HepG2 (cell line): ENCODE data around the gene CD19. TPM values are rescaled to one million over a fixed set of nuclear protein-coding genes. Genes with fewer than 3 reads are reported as not detected.

Experiments
- ATAC-seq: fragments of 200-7000 bp; cut with Tn5 transposase; 3 replicates; pipeline ENCODE4 v1.9.1; 2020; ENCODE audit warnings: mild to moderate bottlenecking, moderate library complexity
- BruUV-seq: library from RNA; stranded (reverse); fragments of 400-500 nt; replicated peaks from 2 replicates; lab custom pipeline; 2021; lab: Mats Ljungman, UMichigan
- CTCF ChIA-PET: fragments of 300-600 bp; formaldehyde crosslinking; extraction: SDS; loops from one replicate; lab custom pipeline; 2021; ENCODE audit warnings: low total read pairs, inconsistent platforms, low intra/inter-chr PET ratio; lab: Yijun Ruan, JAX
- POLR2A ChIA-PET: fragments of 350-600 bp; sonication (Branson Sonifier 250); formaldehyde crosslinking; loops from one replicate; lab custom pipeline; 2020; ENCODE audit warnings: antibody characterized with exemption, inconsistent platforms; lab: Yijun Ruan, JAX
- DNase-seq: peaks from one replicate; pipeline ENCODE4 v3.0.0-alpha.2; 2015; ENCODE audit warnings: low spot score
- FAIRE-seq: peaks from 3 replicates; lab custom pipeline; 2011; peaks lifted over from hg19 to GRCh38; lab: Jason Lieb, UNC
- H2AFZ ChIP-seq: one replicate; pipeline ENCODE4 v1.6.1; 2011; ENCODE audit warnings: low read length, inconsistent platforms
- H3K27ac ChIP-seq: fragments of 300-600 bp; 3 replicates; pipeline ENCODE4 v1.8.0; 2011; ENCODE audit warnings: mixed run types, mild to moderate bottlenecking, mixed read lengths, low read length, inconsistent platforms; ENCODE audit not compliant: insufficient read depth; ENCODE audit errors: extremely low read length
- H3K27me3 ChIP-seq, 2 experiments: fragments of 200-600 bp in 1 of 2; 2 replicates in 1 of 2; 3 replicates in 1 of 2; pipeline versions ENCODE4 v1.6.0 to v1.8.0; 2011; ENCODE audit warnings: low read length in 2 of 2, mild to moderate bottlenecking in 2 of 2, moderate library complexity in 2 of 2, inconsistent platforms in 1 of 2; ENCODE audit not compliant: insufficient read depth in 2 of 2, control insufficient read depth in 1 of 2
- H3K36me3 ChIP-seq, 2 experiments: fragments of 200-600 bp in 1 of 2; replicated peaks in 1 of 2; 2 replicates in 1 of 2; 3 replicates in 1 of 2; pipeline versions ENCODE4 v1.5.1 to v1.8.0; 2011; ENCODE audit warnings: low read length in 2 of 2, inconsistent platforms in 1 of 2; ENCODE audit not compliant: insufficient read depth in 2 of 2, control insufficient read depth in 1 of 2
- H3K4me1 ChIP-seq: 2 replicates; pipeline ENCODE4 v1.5.1; 2012; ENCODE audit warnings: low read length, inconsistent platforms; ENCODE audit not compliant: insufficient read depth
- H3K4me2 ChIP-seq: 2 replicates; pipeline ENCODE4 v1.6.0; 2011; ENCODE audit warnings: low read depth, low read length, inconsistent platforms
- H3K4me3 ChIP-seq, 3 experiments: fragments of 200-600 bp in 1 of 3; sonication (generic), shearing (Covaris generic) in 1 of 3; replicated peaks in 1 of 3; 2 replicates each; pipeline ENCODE4 v1.5.1; 2011 to 2016; ENCODE audit warnings: low read length in 3 of 3, inconsistent platforms in 2 of 3, low read depth in 2 of 3, mild to moderate bottlenecking in 2 of 3, control low read depth in 1 of 3, mixed read lengths in 1 of 3; ENCODE audit not compliant: insufficient read depth in 1 of 3
- H3K79me2 ChIP-seq: one replicate; pipeline ENCODE4 v1.6.1; 2011; ENCODE audit warnings: low read length, inconsistent platforms; ENCODE audit not compliant: insufficient read depth
- H3K9ac ChIP-seq: 2 replicates; pipeline ENCODE4 v1.6.0; 2011; ENCODE audit warnings: mild to moderate bottlenecking, low read depth, low read length, inconsistent platforms; ENCODE audit not compliant: insufficient read depth
- H3K9me3 ChIP-seq: 2 replicates; pipeline ENCODE4 v1.5.1; 2012; ENCODE audit warnings: mild to moderate bottlenecking, low read length
- H4K20me1 ChIP-seq: 2 replicates; pipeline ENCODE4 v1.6.0; 2011; ENCODE audit warnings: inconsistent platforms, mild to moderate bottlenecking, low read length, moderate library complexity; ENCODE audit not compliant: insufficient read depth
- AGO2 ChIP-seq: fragments of 200-400 bp; formaldehyde crosslinking; optimal IDR thresholded peaks from 2 replicates; pipeline ENCODE3; 2017; ENCODE audit warnings: mild to moderate bottlenecking, low read depth, low read length, moderate library complexity
- POLR2A ChIP-seq, 2 experiments: IDR thresholded peaks; 2 replicates each; pipeline ENCODE4 v1.6.1; 2011; ENCODE audit warnings: low read depth in 2 of 2, low read length in 2 of 2, mild to moderate bottlenecking in 1 of 2, moderate library complexity in 1 of 2; ENCODE audit not compliant: insufficient read depth in 1 of 2
- ZFX ChIP-seq: sonication (generic); formaldehyde crosslinking; IDR thresholded peaks from 2 replicates; pipeline ENCODE4 v1.4.0; 2020; ENCODE audit warnings: mild to moderate bottlenecking, low read depth, missing genetic modification reagents, moderate library complexity
- ZNF331 ChIP-seq: sonication (generic); formaldehyde crosslinking; IDR thresholded peaks from 2 replicates; pipeline ENCODE4 v1.4.0; 2020; ENCODE audit warnings: missing genetic modification reagents
- ZNF562 ChIP-seq: sonication (generic); formaldehyde crosslinking; IDR thresholded peaks from 2 replicates; pipeline ENCODE4 v1.8.0; 2022; ENCODE audit warnings: missing genetic modification reagents, borderline replicate concordance
- WGBS: methylation state at CpG from one replicate; pipeline ENCODE4 v1.1.6; 2017; ENCODE audit warnings: low lambda C conversion rate; 5-methylcytosine and 5-hydroxymethylcytosine counted together
- in situ Hi-C: cut with HindIII; loops from 2 replicates; pipeline ENCODE4 v1.10.0; 2017; ENCODE audit warnings: low pct_unique_long_range_greater_than_20kb; ENCODE audit not compliant: extremely low pct_ligation_motif_present
- intact Hi-C: fragments of 100-400 bp; cut with micrococcal nuclease; formaldehyde crosslinking; loops from one replicate; pipeline ENCODE4 v1.10.0; 2022; ENCODE audit not compliant: unreplicated experiment
- polyA plus RNA-seq, 8 experiments: library from polyadenylated mRNA; depleted of rRNA in 3 of 8; stranded (reverse) in 7 of 8; unstranded in 1 of 8; fragments of >200 nt; fragmentation: Illumina TruSeq in 4 of 8; extraction: Trizol in 4 of 8; gene quantifications; 2 replicates each; pipeline versions ENCODE4 v1.2.1 to v1.2.3, GENCODE V29; 2011 to 2016; ENCODE audit warnings: low read depth in 4 of 8, missing spikeins in 1 of 8, mixed read lengths in 1 of 8; ENCODE audit not compliant: insufficient read depth in 1 of 8
- total RNA-seq, 5 experiments: library from RNA; depleted of rRNA; stranded (reverse); fragments of >200 nt; fragmentation: Illumina TruSeq; extraction: Trizol; gene quantifications; 2 replicates each; pipeline ENCODE4 v1.2.3, GENCODE V29; 2016; ENCODE audit warnings: low read depth in 1 of 5

Gene CD19
- total and polyA plus RNA-seq, 2 of the 13 experiments (the other 11 are each of a cell fraction or from before 2014, with no cell fraction given), result 0.55 to 1.1 TPM

DNA sequence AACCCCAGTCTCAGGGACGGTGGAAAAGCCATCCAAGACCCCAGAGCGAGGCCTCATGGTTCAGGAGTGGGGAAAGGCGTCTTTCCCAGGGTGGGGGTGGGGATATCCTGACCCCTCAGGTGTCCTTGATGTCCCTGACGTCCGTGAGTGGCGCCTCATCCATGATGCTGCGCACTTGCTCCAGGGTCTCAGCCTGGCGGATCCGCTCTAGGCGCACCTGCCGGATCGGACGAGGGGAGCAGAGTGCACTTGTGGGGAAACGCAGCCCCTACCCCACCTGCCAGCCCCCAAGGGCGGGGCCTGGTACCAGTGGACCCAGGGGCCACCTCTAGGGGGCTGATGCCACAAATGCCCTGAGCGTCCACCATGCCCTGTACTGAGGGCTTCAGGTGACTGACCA lies 26.9 kb upstream of the CD19 start:
- ATAC-seq (peak; percentile 12), FAIRE-seq (no peak), DNase-seq (no peak)
- Histone ChIP-seq H3K4me2 (no peak overlapping the region), H3K36me3 (peaks cover 5 to 13% of the 10 kb centered on the region in 2 experiments), H3K9ac (no peak overlapping the region), H3K27ac (no peak overlapping the region), H3K4me3 (no peak overlapping the region), H4K20me1 (no peaks in the 10 kb centered on the region), H3K27me3 (no peaks in the 10 kb centered on the region), H3K4me1 (no peaks in the 10 kb centered on the region), H3K79me2 (no peaks in the 10 kb centered on the region), H3K9me3 (no peaks in the 10 kb centered on the region), H2AFZ (no peak overlapping the region)
- ChIA-PET CTCF (no interaction called here), POLR2A (no interaction called here)
- WGBS, result 100% methylated on average over 15 of the region's 16 CpGs
- peak; percentile 68 for TF ChIP-seq AGO2
- 0 out of 2 replicates have a peak, but pooled peaks have one; percentile 13 for TF ChIP-seq ZFX (CRISPR knock-in tag)
- TF ChIP-seq ZNF562, result no peak
- intact Hi-C loops (no loop called here), in situ Hi-C loops (no loop called here)
- no TSS peak for BruUV-seq

DNA sequence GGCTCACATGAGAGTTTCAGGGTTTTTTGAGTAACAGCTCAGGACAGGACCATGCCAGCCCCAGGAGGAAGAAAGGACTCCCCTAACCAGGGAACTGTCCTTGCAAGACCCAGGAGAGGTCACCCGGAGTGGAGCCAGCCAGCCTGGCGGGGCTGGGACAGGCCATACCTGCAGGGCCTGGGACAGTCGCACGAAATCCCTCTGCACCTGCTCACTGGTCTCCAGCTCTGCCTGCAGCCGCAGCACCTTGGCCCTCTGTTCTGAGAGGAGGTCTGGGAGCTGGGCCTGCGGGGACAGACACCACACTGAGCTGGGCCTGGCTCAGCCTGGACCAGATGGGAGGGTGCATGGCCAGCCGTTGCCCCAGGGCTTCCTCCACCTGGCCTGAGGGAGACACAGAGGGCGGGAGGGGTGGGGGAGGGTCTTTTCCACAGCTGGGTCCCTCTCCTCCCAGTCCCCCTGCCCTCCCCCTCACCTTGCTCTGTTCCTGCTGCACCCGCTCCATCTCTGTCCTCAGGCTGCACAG lies 26.5 kb upstream of the CD19 start:
- Histone ChIP-seq H3K79me2 (no peaks in the 10 kb centered on the region), H3K4me1 (no peaks in the 10 kb centered on the region), H3K4me3 (no peak overlapping the region), H4K20me1 (no peaks in the 10 kb centered on the region), H2AFZ (no peak overlapping the region), H3K36me3 (peaks cover 5 to 13% of the 10 kb centered on the region in 2 experiments), H3K9ac (no peak overlapping the region), H3K9me3 (no peaks in the 10 kb centered on the region), H3K27me3 (no peaks in the 10 kb centered on the region), H3K27ac (no peak overlapping the region), H3K4me2 (no peak overlapping the region)
- ChIA-PET POLR2A (interaction anchor here (0.8 kb wide), 1 partner anchor 9 kb away, joined by 3 read pairs; no protein-coding TSS in a partner anchor), CTCF (no interaction called here)
- 96% methylated on average over 8 of the region's 9 CpGs for WGBS
- TF ChIP-seq POLR2A (IDR thresholded peaks at IDR 0.05; ENCODE audit: insufficient read depth in 1 of 2, low read depth in 2 of 2, low read length in 2 of 2) (peak in 1 of 2 experiments; percentile 28; a peak in 1 of 4 replicates), ZNF331 (CRISPR knock-in tag) (no peak)
- no peak for DNase-seq
- in situ Hi-C loops (no loop called here), intact Hi-C loops (no loop called here)
- BruUV-seq, result no TSS peak
- FAIRE-seq, result no peak
- peak; percentile 20 for ATAC-seq
